ENCODE results near the gene EPSTI1.

Gene EPSTI1

DNA sequence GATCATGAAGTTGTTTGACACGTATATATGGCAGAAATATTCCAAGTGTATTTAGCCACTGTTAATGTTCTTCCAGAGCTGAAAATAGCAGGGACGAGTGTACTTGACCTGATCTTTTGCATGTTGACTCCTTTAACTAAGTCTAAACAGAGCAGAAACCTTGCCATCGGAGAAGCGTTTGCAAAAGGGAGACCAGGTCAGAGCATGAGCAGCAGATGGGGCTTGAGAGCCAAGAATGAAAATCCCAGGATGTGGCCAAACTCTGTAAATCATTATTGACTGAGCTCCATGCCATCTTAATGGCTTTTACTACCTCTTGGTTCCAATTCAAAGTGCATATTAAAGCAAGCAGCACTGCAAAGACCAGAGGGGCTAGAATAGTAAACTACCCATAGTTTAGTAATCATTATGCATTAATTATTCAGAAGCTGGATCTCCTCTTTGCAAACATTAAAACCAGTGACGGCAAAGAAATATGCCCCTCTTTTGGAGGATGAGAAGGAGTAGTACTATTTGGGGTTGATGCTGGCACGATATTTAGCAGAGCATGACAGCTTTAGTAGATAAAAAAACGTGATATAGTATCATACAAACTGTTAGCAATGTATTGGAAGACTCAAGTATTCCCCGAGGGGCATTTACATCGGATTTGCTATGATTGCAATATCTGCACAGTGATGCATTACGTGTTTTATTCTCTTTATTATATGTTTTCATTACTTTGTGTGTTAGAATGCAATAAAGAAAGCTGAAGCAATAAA, 154.9 kb downstream of the EPSTI1 start:
- DNase-seq (ENCODE audit: low read depth) = no peak
- TF ChIP-seq, protein P1, sequence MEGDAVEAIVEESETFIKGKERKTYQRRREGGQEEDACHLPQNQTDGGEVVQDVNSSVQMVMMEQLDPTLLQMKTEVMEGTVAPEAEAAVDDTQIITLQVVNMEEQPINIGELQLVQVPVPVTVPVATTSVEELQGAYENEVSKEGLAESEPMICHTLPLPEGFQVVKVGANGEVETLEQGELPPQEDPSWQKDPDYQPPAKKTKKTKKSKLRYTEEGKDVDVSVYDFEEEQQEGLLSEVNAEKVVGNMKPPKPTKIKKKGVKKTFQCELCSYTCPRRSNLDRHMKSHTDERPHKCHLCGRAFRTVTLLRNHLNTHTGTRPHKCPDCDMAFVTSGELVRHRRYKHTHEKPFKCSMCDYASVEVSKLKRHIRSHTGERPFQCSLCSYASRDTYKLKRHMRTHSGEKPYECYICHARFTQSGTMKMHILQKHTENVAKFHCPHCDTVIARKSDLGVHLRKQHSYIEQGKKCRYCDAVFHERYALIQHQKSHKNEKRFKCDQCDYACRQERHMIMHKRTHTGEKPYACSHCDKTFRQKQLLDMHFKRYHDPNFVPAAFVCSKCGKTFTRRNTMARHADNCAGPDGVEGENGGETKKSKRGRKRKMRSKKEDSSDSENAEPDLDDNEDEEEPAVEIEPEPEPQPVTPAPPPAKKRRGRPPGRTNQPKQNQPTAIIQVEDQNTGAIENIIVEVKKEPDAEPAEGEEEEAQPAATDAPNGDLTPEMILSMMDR (conservative IDR thresholded peaks at IDR 0.05; ENCODE audit: low read depth, low read length) = peak; percentile 42
- H3K4me3 ChIP-seq (ENCODE audit: low read length) = no peak overlapping the region
